CD14-positive monocyte (primary cell): ENCODE results near the gene CAMTA1. TPM values are rescaled to one million over a fixed set of nuclear protein-coding genes. Genes with fewer than 3 reads are reported as not detected.

Source experiments
- DNase-seq, 3 donors: peaks; one replicate each; pipeline ENCODE4 v3.0.0-alpha.2; 2011 to 2022
- H2AFZ ChIP-seq: 2 replicates; pipeline ENCODE4 v1.6.0; 2012; ENCODE audit warnings: mild to moderate bottlenecking, low read depth, low read length, inconsistent platforms; ENCODE audit not compliant: insufficient read depth, poor library complexity, severe bottlenecking
- H3K27ac ChIP-seq, 2 donors: 1 replicate in 1 of 2; 2 replicates in 1 of 2; pipeline ENCODE4 v1.5.1; 2012 to 2013; ENCODE audit warnings: low read length in 2 of 2, control low read depth in 1 of 2, inconsistent platforms in 1 of 2, low read depth in 1 of 2, mild to moderate bottlenecking in 1 of 2
- H3K27me3 ChIP-seq, 2 donors: one replicate each; pipeline versions ENCODE4 v1.6.0 to v1.6.1; 2011 to 2013; ENCODE audit warnings: low read length in 2 of 2; ENCODE audit not compliant: control insufficient read depth in 2 of 2, insufficient read depth in 2 of 2
- H3K36me3 ChIP-seq, 2 donors: replicated peaks in 1 of 2; 1 replicate in 1 of 2; 2 replicates in 1 of 2; pipeline versions ENCODE4 v1.5.1 to v1.6.1; 2012 to 2013; ENCODE audit warnings: low read length in 2 of 2, control low read depth in 1 of 2, inconsistent platforms in 1 of 2, mild to moderate bottlenecking in 1 of 2; ENCODE audit not compliant: insufficient read depth in 2 of 2, control insufficient read depth in 1 of 2
- H3K4me1 ChIP-seq, 2 donors: 1 replicate in 1 of 2; 2 replicates in 1 of 2; pipeline versions ENCODE4 v1.5.1 to v1.6.1; 2012 to 2013; ENCODE audit warnings: low read length in 2 of 2, control low read depth in 1 of 2, inconsistent platforms in 1 of 2, mild to moderate bottlenecking in 1 of 2, moderate library complexity in 1 of 2; ENCODE audit not compliant: insufficient read depth in 2 of 2, control insufficient read depth in 1 of 2
- H3K4me2 ChIP-seq: replicated peaks from 2 replicates; pipeline ENCODE3; 2012; ENCODE audit warnings: low read length, moderate library complexity, mild to moderate bottlenecking; ENCODE audit not compliant: poor library complexity, severe bottlenecking; ENCODE audit errors: extremely low read depth
- H3K4me3 ChIP-seq, 3 experiments: fragments of 200-600 bp in 1 of 3; sonication (generic) in 1 of 3; replicated peaks in 1 of 3; 1 replicate in 2 of 3; 2 replicates in 1 of 3; pipeline ENCODE4 v1.5.1; 2011 to 2013; ENCODE audit warnings: low read length in 3 of 3, mild to moderate bottlenecking in 3 of 3, control low read depth in 2 of 3, low read depth in 2 of 3, inconsistent platforms in 1 of 3, moderate library complexity in 1 of 3
- H3K79me2 ChIP-seq: 2 replicates; pipeline ENCODE4 v1.6.0; 2012; ENCODE audit warnings: mild to moderate bottlenecking, control low read depth, inconsistent platforms, low read length, moderate library complexity; ENCODE audit not compliant: insufficient read depth
- H3K9ac ChIP-seq: 2 replicates; pipeline ENCODE4 v1.6.0; 2017; ENCODE audit warnings: low read length, mild to moderate bottlenecking; ENCODE audit not compliant: insufficient read depth, poor library complexity, severe bottlenecking
- H3K9me3 ChIP-seq, 2 donors: replicated peaks in 1 of 2; 1 replicate in 1 of 2; 2 replicates in 1 of 2; pipeline versions ENCODE4 v1.5.1 to v1.6.1; 2012 to 2013; ENCODE audit warnings: low read length in 2 of 2, control low read depth in 1 of 2; ENCODE audit not compliant: control insufficient read depth in 1 of 2, insufficient read depth in 1 of 2
- H4K20me1 ChIP-seq: 2 replicates; pipeline ENCODE4 v1.6.0; 2012; ENCODE audit warnings: mild to moderate bottlenecking, low read length, control low read depth, moderate library complexity; ENCODE audit not compliant: insufficient read depth
- H3K27ac Mint-ChIP-seq, 7 donors: one replicate each; pipeline ENCODE4 v1.8.0; 2020; ENCODE audit warnings: mild to moderate bottlenecking in 7 of 7, mixed read lengths in 7 of 7, moderate library complexity in 6 of 7, inconsistent platforms in 2 of 7
- H3K27me3 Mint-ChIP-seq, 3 donors: one replicate each; pipeline ENCODE4 v1.8.0; 2021 to 2022; ENCODE audit warnings: low read depth in 3 of 3, mild to moderate bottlenecking in 3 of 3, mixed read lengths in 3 of 3, moderate library complexity in 3 of 3, inconsistent platforms in 1 of 3
- H3K36me3 Mint-ChIP-seq, 2 donors: one replicate each; pipeline ENCODE4 v1.8.0; 2020; ENCODE audit warnings: mixed read lengths in 2 of 2, inconsistent platforms in 1 of 2, mild to moderate bottlenecking in 1 of 2
- H3K4me1 Mint-ChIP-seq: one replicate; pipeline ENCODE4 v1.8.0; 2020; ENCODE audit warnings: mild to moderate bottlenecking, mixed read lengths
- H3K4me3 Mint-ChIP-seq, 2 donors: one replicate each; pipeline ENCODE4 v1.8.0; 2020; ENCODE audit warnings: mild to moderate bottlenecking in 2 of 2, mixed read lengths in 2 of 2, moderate library complexity in 1 of 2
- H3K9me3 Mint-ChIP-seq, 7 donors: one replicate each; pipeline ENCODE4 v1.8.0; 2020 to 2022; ENCODE audit warnings: mixed read lengths in 7 of 7, mild to moderate bottlenecking in 6 of 7, moderate library complexity in 6 of 7, inconsistent platforms in 2 of 7
- CTCF ChIP-seq: fragments of 200-600 bp; IDR thresholded peaks from one replicate; pipeline ENCODE4 v1.8.0; 2022; ENCODE audit warnings: antibody characterized with exemption, mild to moderate bottlenecking
- WGBS: methylation state at CpG from one replicate; pipeline ENCODE4 v1.1.5; 2013; ENCODE audit warnings: missing lambda C conversion rate; ENCODE audit not compliant: insufficient coverage; 5-methylcytosine and 5-hydroxymethylcytosine counted together
- intact Hi-C, 2 donors: fragments of 100-400 bp; cut with micrococcal nuclease; formaldehyde crosslinking; loops; one replicate each; pipeline versions ENCODE4 v1.15.0 to v1.15.1; 2023
- polyA plus RNA-seq, 3 donors: library from polyadenylated mRNA; depleted of rRNA in 1 of 3; unstranded in 2 of 3; stranded (reverse) in 1 of 3; fragments of 300-500 nt in 2 of 3; fragments of >200 nt in 1 of 3; fragmentation: Illumina TruSeq in 2 of 3; gene quantifications; 1 replicate in 2 of 3; 2 replicates in 1 of 3; pipeline ENCODE4 v1.2.3, GENCODE V29; 2012 to 2021

Gene CAMTA1
- polyA plus RNA-seq, 3 donors, result 52.0 to 89.6 (median 78.3) TPM

DNA sequence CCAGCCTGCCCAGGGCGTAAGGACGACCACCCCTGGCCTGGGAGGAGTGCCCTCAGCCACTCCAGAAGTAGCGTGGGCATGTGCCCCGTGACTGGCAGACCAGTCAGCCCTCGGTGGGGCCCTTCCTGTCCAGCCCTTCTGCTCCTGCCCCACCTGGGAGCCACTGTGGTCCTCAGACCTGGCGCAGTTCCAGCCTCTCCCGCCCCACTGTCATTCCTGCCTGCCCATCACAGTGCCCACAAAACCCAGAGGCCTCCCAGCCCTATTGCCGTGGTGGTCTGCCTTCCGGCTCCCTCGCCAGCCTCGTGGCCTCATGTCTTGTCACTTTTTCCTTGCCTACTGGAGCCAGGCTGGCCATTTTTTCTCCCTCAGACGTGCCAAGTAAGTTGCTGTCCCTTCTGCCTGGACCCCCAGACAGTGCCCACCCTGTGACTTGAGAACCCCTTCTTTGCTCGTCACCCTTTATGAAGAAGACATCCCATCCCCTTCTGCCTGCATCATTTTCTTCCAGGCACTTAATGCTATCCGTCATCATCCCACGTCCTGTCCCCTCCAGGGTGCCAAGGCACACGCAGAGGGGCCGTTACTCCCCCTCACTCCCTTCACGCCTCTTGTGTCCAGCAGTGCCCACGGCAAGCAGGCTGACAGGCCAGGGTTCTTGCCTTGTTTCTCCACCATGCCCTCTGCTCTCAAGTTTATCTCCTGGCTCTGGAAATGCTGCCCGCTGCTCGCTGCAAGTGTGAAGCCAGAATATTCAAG lies 122.6 kb downstream of the CAMTA1 start:
- no peaks in the 10 kb centered on the region for H3K79me2 ChIP-seq
- Mint-ChIP-seq H3K36me3 (no peaks in the 10 kb centered on the region), H3K4me3 (no peak overlapping the region), H3K27ac (no peak overlapping the region), H3K27me3 (peaks cover 4 to 10% (median 6%) of the 10 kb centered on the region in 3 donors), H3K4me1 (peaks cover 4% of the 10 kb centered on the region), H3K9me3 (peaks cover 0 to 1% (median 0%) of the 10 kb centered on the region in 7 donors)
- H3K4me3 ChIP-seq, result no peak overlapping the region
- H3K9me3 ChIP-seq, result no peaks in the 10 kb centered on the region
- H3K4me1 ChIP-seq, result no peaks in the 10 kb centered on the region
- WGBS, result 83% methylated on average over 20 of the region's 21 CpGs
- H3K9ac ChIP-seq, result no peak overlapping the region
- TF ChIP-seq CTCF, result no peak
- H2AFZ ChIP-seq, result no peak overlapping the region
- intact Hi-C loops, result no loop called here
- H3K4me2 ChIP-seq, result no peak overlapping the region
- DNase-seq, result no peak
- H3K27ac ChIP-seq, result no peak overlapping the region
- no peaks in the 10 kb centered on the region for H3K36me3 ChIP-seq
- H4K20me1 ChIP-seq, result no peaks in the 10 kb centered on the region
- no peaks in the 10 kb centered on the region for H3K27me3 ChIP-seq

DNA sequence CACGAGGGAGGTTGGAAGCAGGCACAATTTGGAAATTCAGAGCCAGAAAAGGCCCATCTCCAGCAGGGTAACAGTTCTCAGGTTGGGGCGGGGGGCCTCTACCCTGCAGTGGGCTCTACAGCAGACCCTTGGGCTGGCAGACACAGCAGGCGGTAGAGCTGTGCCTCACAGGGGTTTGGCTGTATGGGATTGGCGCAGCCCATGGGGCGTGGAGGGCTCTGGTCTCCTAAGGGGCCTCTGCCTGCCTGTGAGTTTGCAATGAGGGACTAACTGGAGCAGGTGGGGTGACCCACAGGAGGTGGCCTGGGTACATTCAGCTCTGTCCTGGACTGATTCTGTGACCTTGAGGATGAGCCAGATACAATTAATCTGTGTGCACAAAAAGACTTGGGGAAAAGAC lies 124.1 kb downstream of the CAMTA1 start:
- Mint-ChIP-seq H3K36me3 (no peaks in the 10 kb centered on the region), H3K27ac (no peak overlapping the region), H3K4me1 (peaks cover 4% of the 10 kb centered on the region), H3K27me3 (peaks cover 9 to 14% (median 11%) of the 10 kb centered on the region in 3 donors), H3K9me3 (peaks cover 0 to 7% (median 2%) of the 10 kb centered on the region in 7 donors), H3K4me3 (no peak overlapping the region)
- H3K9ac ChIP-seq, result no peak overlapping the region
- no peak for TF ChIP-seq CTCF
- no peaks in the 10 kb centered on the region for H3K36me3 ChIP-seq
- no peaks in the 10 kb centered on the region for H3K27me3 ChIP-seq
- intact Hi-C loops, result no loop called here
- H3K9me3 ChIP-seq, result no peaks in the 10 kb centered on the region
- H2AFZ ChIP-seq, result no peak overlapping the region
- no peak overlapping the region for H3K27ac ChIP-seq
- no peak overlapping the region for H3K4me3 ChIP-seq
- no peak for DNase-seq
- 92% methylated on average over 5 of the region's 5 CpGs for WGBS
- no peak overlapping the region for H3K4me2 ChIP-seq
- no peaks in the 10 kb centered on the region for H3K79me2 ChIP-seq
- H3K4me1 ChIP-seq, result no peaks in the 10 kb centered on the region
- no peaks in the 10 kb centered on the region for H4K20me1 ChIP-seq
